Bronchial epithelial cell (primary cell): ENCODE data around the gene CCNH. TPM values are rescaled to one million over a fixed set of nuclear protein-coding genes. Genes with fewer than 3 reads are reported as not detected.

Experiments used
- DNase-seq: peaks from one replicate; pipeline ENCODE4 v3.0.0-alpha.2; 2010; ENCODE audit warnings: low read depth
- FAIRE-seq: peaks from 2 replicates; lab custom pipeline; 2011; peaks lifted over from hg19 to GRCh38; lab: Jason Lieb, UNC
- H3K27me3 ChIP-seq: 2 replicates; pipeline ENCODE4 v1.5.1; 2011; ENCODE audit warnings: low read length; ENCODE audit not compliant: control insufficient read depth, insufficient read depth
- H3K36me3 ChIP-seq: 2 replicates; pipeline ENCODE4 v1.5.1; 2011; ENCODE audit warnings: low read length; ENCODE audit not compliant: control insufficient read depth, insufficient read depth
- H3K4me3 ChIP-seq: 2 replicates; pipeline ENCODE4 v1.5.1; 2011; ENCODE audit warnings: mild to moderate bottlenecking, low read depth, low read length, control low read depth
- CTCF ChIP-seq: IDR thresholded peaks from 2 replicates; pipeline ENCODE4 v1.5.1; 2011; ENCODE audit warnings: mild to moderate bottlenecking, moderate library complexity, low read length, control low read depth, inconsistent platforms; ENCODE audit not compliant: insufficient read depth, severe bottlenecking
- total RNA-seq: library from RNA; depleted of rRNA; stranded (reverse); fragments of >200 nt; gene quantifications from 2 replicates; pipeline ENCODE4 v1.2.1, GENCODE V29; 2014

CCNH gene
- total RNA-seq, 1 donor from 2014 or later = 73.2 TPM

GRCh38 chr5:87423755-87424154, 11.0 kb upstream of the CCNH start:
- DNase-seq (no peak), FAIRE-seq (no peak)
- Histone ChIP-seq H3K27me3 (no peaks in the 10 kb centered on the region), H3K36me3 (no peaks in the 10 kb centered on the region), H3K4me3 (no peak overlapping the region)
- no peak for TF ChIP-seq CTCF

- Histone ChIP-seq H3K4me3 (no peak overlapping the region), H3K36me3 (no peaks in the 10 kb centered on the region), H3K27me3 (no peaks in the 10 kb centered on the region)
- DNase-seq = peak; percentile 96
- FAIRE-seq = peak; percentile 70
- no peak for TF ChIP-seq CTCF
These were observed 8.6 kb upstream of the CCNH start for GRCh38 chr5:87421307-87421706.

DNA sequence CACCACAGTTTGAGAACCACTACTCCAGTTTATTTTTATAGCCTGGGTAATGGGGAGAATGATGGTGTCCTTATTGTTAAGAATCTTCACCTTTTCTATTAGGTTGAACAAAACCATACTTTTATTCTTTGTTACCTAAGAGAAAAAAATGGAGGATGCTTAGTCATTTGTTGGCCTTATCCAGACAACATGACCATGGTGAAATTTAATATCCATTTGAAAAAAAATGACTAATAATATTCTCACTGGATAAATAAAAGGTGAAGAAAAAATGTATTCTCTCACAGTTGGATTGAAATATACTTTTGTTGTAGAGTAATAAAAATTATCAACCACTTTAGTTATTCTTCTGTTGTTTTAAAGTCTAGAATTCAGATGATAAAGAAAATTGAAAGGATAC, 5.8 kb upstream of the CCNH start:
- DNase-seq (peak; percentile 85), FAIRE-seq (no peak)
- TF ChIP-seq CTCF = no peak
- Histone ChIP-seq H3K36me3 (no peaks in the 10 kb centered on the region), H3K4me3 (no peak overlapping the region), H3K27me3 (no peaks in the 10 kb centered on the region)

GRCh38 chr5:87413343-87413645, 564 bp upstream of the CCNH start:
- no peak for DNase-seq
- Histone ChIP-seq H3K36me3 (peaks cover 1% of the 10 kb centered on the region), H3K27me3 (no peaks in the 10 kb centered on the region), H3K4me3 (peak overlapping the region; percentile 81)
- no peak for FAIRE-seq
- TF ChIP-seq CTCF = no peak

GRCh38 chr5:87411973-87412629, 629 bp downstream of the CCNH start:
- no peaks in the 10 kb centered on the region for H3K27me3 ChIP-seq
- no peak for TF ChIP-seq CTCF
- peak; percentile 62 for FAIRE-seq
- DNase-seq = peak; percentile 33
- H3K36me3 ChIP-seq = peaks cover 2% of the 10 kb centered on the region
- H3K4me3 ChIP-seq = peak overlapping the region; percentile 81

GRCh38 chr5:87411586-87411972, 1.2 kb downstream of the CCNH start:
- FAIRE-seq (no peak), DNase-seq (no peak)
- Histone ChIP-seq H3K36me3 (peaks cover 2% of the 10 kb centered on the region), H3K4me3 (peak overlapping the region; percentile 81), H3K27me3 (no peaks in the 10 kb centered on the region)
- no peak for TF ChIP-seq CTCF
